T-helper 2 cell treated with Interferon-gamma antibody and Interleukin-4, amounts not matched to agents 100 ng/mL and 5 ng/mL, for 36 hours (primary cell): ENCODE measurements around the gene ADGRL2. TPM values are rescaled to one million over a fixed set of nuclear protein-coding genes. Genes with fewer than 3 reads are reported as not detected.

Experiments
- intact Hi-C: fragments of 100-400 bp; cut with micrococcal nuclease; formaldehyde crosslinking; loops from one replicate; pipeline ENCODE4 v1.15.1; 2023
- total RNA-seq: library from RNA; stranded (reverse); gene quantifications from 2 replicates; pipeline ENCODE4 v1.2.3, GENCODE V29; 2022

The ADGRL2 gene
- total RNA-seq, result not detected in 2 replicates

GRCh38 chr1:81800695-81801650 is at the start of gene ADGRL2:
Gene ADGRL2, plus strand, starts transcription at chr1:81800934. Its CDS starts 36,051 bp downstream, at chr1:81836985.
- intact Hi-C loops, result no loop called here

DNA sequence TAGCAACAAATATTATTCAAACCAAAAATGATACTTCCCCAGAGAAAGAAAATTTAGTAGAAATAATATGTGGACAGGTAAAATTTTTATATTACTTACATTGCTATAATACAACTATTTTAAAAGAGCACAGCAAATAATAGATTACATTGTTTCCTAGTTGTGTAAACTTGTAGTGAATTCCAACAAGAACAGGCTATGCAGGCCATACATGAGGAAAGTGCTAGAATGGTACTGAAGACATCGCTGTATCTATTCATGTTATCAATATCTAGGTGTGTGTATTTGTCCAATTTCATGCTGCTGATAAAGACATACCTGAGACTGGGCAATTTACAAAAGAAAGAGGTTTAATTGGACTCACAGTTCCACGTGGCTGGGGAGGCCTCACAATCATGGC is 47.9 kb upstream of the ADGRL2 start:
- intact Hi-C loops, result no loop called here

DNA sequence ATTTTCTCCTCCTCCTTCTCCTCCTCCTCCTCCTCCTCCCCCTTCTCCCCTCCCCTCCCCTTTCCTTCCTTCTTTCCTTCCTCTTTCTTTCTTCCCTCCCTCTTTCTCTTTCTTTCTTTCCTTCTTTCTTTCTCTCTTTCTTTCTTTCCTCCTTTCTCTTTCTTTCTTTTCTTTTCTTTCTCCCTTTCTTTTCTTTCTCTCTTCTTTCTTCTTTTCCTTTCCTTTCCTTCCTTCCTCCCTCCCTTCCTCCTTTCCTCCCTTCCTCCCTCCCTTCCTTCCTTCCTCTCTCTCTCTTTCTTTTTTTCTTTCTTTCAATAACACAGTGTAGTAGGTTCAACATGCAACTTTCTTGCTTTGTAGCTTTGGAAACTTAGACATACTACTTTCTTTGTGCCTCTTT is 46.3 kb upstream of the ADGRL2 start:
- intact Hi-C loops, result no loop called here

DNA sequence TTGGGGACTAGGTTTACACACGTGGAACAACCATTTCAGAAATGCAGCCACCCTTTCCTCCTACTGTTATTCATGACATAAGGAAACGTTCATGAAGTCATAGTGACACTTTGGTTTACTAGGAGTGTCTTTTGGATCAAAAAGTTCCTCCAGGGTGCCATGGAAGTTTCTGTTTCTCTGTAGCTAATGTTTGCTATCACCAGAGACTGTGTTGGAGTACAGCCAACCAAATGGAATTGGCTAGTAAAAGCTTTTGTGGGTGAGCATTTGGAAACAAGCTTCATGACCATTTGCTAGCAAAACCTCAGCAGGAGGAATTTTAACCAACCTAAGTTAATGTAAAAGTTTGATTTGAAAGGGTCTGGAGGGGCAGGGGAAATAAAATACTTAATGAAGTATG is 43.9 kb upstream of the ADGRL2 start:
- intact Hi-C loops, result no loop called here

- intact Hi-C loops, result no loop called here
Observed at GRCh38 chr1:81757398-81758020, 43.2 kb upstream of the ADGRL2 start.

DNA sequence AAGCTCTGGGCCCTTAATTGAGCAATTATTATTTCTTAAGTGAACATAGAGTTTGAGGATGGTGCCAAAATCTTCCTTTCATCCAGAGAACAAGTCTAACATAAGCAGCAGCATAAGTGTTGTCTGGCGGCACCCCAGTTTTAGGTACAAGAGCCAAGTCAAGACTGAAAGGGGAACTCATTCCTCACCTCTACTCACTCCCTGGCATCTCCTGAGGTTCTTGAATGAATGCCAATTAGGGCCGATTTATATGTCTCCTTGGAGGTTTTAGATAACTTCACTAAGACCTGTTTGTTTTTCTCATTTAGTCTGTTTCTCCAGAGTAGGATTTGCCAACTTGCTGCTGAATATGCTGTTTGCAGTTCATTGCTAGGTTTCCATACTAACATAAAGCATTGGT is 42.6 kb upstream of the ADGRL2 start:
- intact Hi-C loops, result no loop called here

DNA sequence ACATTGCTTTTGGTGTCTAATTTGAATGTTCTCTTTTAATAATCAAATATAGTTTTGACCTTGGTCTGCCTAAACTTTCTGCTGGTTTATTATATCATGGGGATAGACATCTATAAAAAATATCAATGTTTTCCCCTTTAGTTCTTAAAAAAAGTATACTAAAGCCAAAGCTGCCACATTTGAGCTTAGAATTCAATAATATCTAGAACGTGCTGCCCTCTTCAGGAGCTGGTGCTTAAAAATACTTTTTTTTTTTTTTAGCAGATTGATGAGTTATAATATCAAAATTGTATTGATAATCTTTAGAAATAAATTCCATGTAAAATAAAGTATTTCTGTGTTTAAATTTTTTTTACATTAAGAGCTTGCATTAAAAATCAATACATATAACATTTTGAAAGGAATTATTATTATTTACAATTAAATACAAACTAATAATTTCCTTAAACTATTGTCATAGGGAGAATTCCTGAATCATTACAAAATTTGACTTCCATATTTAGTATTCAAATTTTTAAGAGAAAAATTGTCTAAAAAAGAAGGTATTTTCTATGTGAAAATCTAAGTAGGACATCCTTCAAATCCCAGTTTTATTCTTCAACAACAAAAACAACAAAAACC is 40.1 kb upstream of the ADGRL2 start:
- intact Hi-C loops, result no loop called here

GRCh38 chr1:81775510-81775909 is 25.2 kb upstream of the ADGRL2 start:
- intact Hi-C loops, result no loop called here

DNA sequence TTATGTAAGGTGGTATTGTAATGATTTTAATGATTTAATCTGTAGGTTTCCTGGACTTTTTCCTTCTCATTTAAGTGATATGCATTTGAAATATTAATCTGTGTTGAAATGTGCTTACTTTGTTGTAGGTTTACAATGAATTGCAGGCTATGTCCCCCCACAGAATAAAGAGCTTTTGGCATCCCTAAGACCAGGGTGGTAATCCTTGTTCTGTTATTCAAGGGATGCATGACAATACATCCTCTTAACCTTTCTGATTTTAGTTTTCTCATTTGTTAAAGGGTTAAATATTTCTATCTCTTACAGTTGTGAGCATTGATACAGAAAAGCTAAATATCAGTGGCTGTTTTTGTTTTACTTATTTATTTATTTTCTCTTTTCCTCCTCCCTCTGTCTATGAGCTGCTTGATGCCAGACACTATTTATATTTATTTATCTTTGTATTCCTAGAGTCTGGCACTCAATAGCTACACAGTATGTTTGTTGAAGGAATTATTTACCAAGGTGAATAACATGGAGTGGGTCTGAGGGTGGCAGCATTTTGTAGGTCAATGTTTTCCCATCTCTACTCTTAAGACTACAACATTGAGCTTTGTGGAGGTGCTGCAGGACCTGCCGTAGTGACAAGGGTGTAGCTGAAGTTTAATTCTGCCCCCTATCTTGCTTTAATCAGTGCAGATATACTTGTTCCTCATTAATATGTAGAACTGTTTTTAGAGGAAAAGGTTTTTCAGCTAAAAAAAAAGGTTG is 19.9 kb upstream of the ADGRL2 start:
- intact Hi-C loops, result no loop called here

DNA sequence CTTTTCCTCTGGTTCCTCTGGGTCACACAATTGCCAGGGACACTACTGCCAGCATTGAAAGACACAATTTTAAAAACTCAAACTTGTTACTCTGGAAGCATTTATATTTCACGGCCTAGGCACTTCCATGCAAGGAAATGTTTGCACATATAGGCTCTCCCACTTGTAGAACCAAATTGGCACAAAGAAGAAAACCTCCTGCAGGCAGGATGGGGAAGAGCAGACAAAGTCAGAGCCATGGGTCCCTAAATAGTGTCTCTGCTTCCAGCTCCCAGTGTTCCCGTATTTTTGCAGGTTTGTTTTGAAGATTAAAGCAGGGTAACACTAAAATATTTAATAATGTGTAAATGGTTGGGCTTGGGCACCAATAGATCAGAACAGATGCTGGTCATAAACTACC is 19.0 kb upstream of the ADGRL2 start:
- intact Hi-C loops, result no loop called here

- intact Hi-C loops, result no loop called here
Observed at GRCh38 chr1:81792184-81792583, 8.6 kb upstream of the ADGRL2 start.

DNA sequence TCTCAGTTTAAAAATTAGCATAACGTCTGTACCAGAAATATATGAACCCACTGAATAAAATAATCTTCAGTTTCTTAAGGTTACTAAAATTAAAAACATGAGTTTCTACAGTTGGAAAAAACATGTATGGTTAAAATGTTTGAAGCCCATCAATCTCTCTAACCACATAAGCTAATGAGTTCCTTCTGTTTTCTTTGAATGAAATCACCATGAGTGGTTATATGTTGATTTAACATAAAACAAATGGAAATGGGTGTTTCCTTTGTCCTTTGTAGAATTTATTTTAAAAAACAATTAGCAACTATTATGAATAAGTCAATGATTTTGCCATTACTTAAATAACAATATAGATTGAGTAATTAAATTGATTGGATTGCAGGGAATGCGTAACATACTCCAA is 3.0 kb upstream of the ADGRL2 start:
- intact Hi-C loops, result no loop called here

DNA sequence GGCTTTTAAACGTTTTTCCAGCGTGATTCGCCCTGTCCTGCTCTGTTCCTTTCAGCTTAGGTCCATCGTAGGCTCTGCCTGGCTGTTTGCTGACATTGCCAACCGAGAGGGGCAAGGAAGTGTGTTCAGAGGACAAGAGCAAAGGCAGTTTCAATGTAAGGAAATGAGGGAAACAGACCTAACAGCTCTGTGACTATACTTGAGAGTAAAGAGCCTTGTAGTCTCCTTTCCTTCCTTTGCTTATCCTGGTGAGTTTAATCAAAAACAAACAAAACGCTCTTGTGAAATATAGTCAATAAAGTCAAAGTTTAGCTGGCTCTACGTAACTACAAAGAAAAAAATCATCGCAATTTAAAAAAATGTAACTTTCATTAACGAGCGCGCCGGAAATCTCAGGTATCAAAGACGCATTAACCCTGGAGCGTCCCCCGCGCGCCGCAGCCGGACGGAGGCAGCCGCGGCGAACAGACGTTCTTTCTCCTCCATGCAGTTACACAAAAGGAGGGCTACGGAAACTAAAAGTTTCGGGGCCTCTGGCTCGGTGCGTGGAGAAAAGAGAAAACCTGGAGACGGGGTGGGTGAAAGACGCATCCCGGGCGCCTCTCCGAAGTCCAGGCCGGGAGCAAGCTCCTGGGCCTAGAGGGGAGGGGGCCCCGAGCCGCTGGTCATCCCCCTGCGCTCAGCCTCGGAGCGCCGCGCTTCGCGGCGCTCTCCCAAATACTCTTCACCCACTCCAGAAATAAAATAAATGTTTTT is 617 bp upstream of the ADGRL2 start:
- intact Hi-C loops, result no loop called here

DNA sequence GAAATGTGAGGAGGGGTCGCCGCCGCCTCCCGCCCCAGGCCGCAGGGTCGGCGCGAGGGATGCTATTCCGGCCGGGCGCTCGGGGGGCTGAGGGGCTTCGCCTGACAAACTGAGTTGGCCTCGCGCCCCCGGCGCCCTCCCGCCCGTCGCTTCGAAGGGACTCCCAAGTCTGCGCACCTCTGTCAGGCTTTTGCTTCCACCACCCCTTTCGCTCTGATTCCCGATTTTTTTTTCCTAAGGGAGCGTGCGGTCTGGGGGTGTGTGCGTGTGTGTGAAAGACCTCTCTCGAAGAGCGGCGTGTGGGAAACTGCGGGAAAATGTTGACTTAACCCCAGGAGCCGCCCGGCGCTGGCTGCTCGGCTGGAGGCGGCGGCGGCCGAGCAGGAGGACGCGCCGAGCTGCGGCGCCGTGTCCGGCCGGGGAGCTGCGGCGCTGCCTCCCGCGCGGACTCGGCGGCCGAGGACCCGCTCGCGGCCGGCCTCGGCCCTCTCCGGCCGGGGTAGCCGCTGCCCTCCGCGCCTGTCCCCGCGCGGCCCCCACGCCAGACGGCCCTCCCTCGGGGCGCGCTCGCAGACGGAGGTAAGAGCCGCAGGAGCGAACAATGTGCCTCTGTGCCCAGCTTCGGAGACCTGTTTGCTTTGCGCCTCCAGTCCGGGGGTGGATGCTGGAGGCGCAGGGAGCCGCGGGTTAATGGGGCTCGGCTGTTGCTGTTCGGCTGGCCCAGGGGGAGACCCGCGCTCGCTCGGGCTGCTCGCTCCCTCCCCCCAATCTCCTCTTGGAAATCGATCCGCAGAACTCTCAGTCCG is 1.1 kb downstream of the ADGRL2 start:
- intact Hi-C loops, result no loop called here

DNA sequence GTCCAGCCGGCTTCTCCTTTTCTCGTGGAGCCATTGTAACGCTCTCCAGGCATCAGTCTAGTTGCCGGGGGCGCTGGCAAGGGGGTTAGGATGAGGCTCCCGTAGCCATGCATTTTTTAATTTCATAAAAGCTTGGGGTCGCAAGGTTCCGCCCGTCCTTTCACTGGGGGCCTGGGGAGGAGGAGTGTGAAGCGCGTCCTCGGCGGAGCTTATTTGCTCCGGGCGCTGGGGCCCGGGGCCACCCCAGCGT is 1.6 kb downstream of the ADGRL2 start:
- intact Hi-C loops, result no loop called here

DNA sequence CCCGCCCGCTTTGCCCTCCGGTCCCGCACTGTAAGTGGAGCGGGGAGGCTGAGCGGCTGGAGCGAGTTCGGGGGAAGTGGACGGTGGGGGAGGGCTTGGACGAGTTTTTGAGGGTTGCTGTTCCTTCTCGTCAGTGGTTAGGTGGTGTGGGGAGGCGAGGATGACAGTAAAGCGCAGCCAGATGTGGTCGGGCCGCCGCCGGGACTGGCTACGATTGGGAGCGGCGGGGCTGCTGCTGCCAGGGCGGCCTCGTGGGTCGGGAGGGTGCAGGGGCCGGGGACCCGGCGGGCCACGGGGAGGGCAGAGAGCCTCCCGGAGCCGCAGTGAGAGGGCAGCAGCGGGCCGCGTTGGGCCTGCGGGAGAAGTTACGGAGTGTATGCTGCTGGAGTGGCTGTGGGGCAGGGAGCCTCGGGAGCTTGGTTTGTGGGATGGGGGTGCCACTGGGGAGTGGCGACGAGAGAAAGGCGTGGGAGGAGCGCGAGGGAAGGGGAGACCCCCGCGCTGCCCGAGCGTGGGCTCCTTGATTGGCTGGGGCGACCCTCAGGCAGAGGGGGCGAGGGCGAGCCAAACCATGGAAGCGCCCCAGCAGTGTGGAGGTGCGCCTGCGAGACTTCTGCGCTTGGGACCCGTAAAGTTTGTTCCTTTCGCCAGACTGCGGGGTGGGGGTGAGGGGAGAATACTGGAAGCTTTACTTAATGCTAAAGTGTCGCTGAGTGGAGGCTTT is 2.1 kb downstream of the ADGRL2 start:
- intact Hi-C loops, result no loop called here

- intact Hi-C loops, result no loop called here
Observed at GRCh38 chr1:81803431-81804110, 2.8 kb downstream of the ADGRL2 start.

DNA sequence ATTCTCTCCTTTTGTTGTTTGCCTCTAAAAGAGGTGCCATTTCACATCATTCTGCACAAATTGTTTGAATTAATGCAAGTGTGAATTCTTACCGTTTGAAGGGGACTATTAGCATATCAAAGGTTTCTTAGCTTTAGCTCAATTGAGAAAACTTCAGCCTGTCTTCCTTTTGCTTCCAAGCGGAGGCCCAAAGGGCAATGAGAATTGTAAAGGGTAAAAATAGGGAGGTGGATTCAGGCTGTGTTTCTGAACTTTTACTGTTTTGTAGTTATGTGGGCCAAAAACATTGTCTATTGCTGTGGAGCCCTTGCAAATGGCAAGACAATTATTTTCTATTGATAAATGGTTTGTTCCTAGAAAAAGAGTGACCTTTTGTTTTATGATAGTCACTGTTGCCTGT is 3.6 kb downstream of the ADGRL2 start:
- intact Hi-C loops, result no loop called here
